Hepatocyte (in vitro differentiated cells): ENCODE data around the gene EHD3. TPM values are rescaled to one million over a fixed set of nuclear protein-coding genes. Genes with fewer than 3 reads are reported as not detected.

Experiments
- DNase-seq: peaks from one replicate; pipeline ENCODE4 v3.0.0-alpha.2; 2016; ENCODE audit warnings: low spot score
- H2AFZ ChIP-seq: fragments of 200-600 bp; sonication (generic); 2 replicates; pipeline ENCODE4 v1.6.0; 2016; ENCODE audit warnings: antibody characterized with exemption, mild to moderate bottlenecking
- H3K27ac ChIP-seq: fragments of 200-600 bp; sonication (generic); 2 replicates; pipeline ENCODE4 v1.5.1; 2016; ENCODE audit warnings: mild to moderate bottlenecking
- H3K27me3 ChIP-seq: fragments of 200-600 bp; sonication (generic); 2 replicates; pipeline ENCODE4 v1.6.1; 2016
- H3K36me3 ChIP-seq: fragments of 200-600 bp; sonication (generic); replicated peaks from 2 replicates; pipeline ENCODE4 v1.5.1; 2016; ENCODE audit warnings: low read depth; ENCODE audit not compliant: insufficient read depth
- H3K4me1 ChIP-seq: fragments of 200-600 bp; sonication (generic); 2 replicates; pipeline ENCODE4 v1.5.1; 2016; ENCODE audit warnings: mild to moderate bottlenecking, moderate library complexity; ENCODE audit not compliant: insufficient read depth
- H3K4me2 ChIP-seq: fragments of 200-600 bp; sonication (generic); 2 replicates; pipeline ENCODE4 v1.6.0; 2016
- H3K4me3 ChIP-seq: fragments of 200-600 bp; sonication (generic); 2 replicates; pipeline ENCODE4 v1.5.1; 2016; ENCODE audit warnings: mild to moderate bottlenecking
- H3K79me2 ChIP-seq: fragments of 200-600 bp; sonication (generic); 2 replicates; pipeline ENCODE4 v1.6.0; 2017; ENCODE audit warnings: mild to moderate bottlenecking
- H3K9me2 ChIP-seq: fragments of 200-600 bp; sonication (generic); replicated peaks from 2 replicates; pipeline ENCODE4 v1.6.0; 2017; ENCODE audit warnings: mild to moderate bottlenecking; ENCODE audit not compliant: insufficient read depth
- H3K9me3 ChIP-seq: fragments of 200-600 bp; sonication (generic); 2 replicates; pipeline ENCODE4 v1.5.1; 2016; ENCODE audit warnings: low read depth, mild to moderate bottlenecking
- H4K20me1 ChIP-seq: fragments of 200-600 bp; sonication (generic); 2 replicates; pipeline ENCODE4 v1.6.0; 2016; ENCODE audit warnings: mild to moderate bottlenecking; ENCODE audit not compliant: insufficient read depth, poor library complexity, severe bottlenecking
- EZH2 ChIP-seq: fragments of 200-600 bp; sonication (generic); IDR thresholded peaks from 2 replicates; pipeline ENCODE4 v1.6.1; 2016; ENCODE audit warnings: antibody characterized with exemption, mild to moderate bottlenecking, borderline replicate concordance
- EZH2phosphoT487 ChIP-seq: fragments of 200-600 bp; sonication (generic); IDR thresholded peaks from one replicate; pipeline ENCODE4 v1.6.1; 2018; ENCODE audit warnings: antibody characterized with exemption, mild to moderate bottlenecking, low read depth, moderate library complexity; ENCODE audit not compliant: unreplicated experiment, severe bottlenecking
- WGBS: methylation state at CpG from one replicate; pipeline ENCODE4 v1.1.6; 2016; ENCODE audit warnings: low lambda C conversion rate; ENCODE audit errors: missing lambda C conversion rate; 5-methylcytosine and 5-hydroxymethylcytosine counted together
- polyA plus RNA-seq: library from polyadenylated mRNA; unstranded; fragments of >200 nt; fragmentation: Nextera tagmentation; extraction: Ambion mirVana; gene quantifications from 2 replicates; pipeline ENCODE4 v1.2.1, GENCODE V29; 2016
- total RNA-seq: library from RNA; depleted of rRNA; stranded (reverse); fragments of >200 nt; gene quantifications from 2 replicates; pipeline ENCODE4 v1.2.3, GENCODE V29; 2014
- TF ChIP-seq, protein P1 (sequence below): fragments of 200-600 bp; sonication (generic); IDR thresholded peaks from 2 replicates; pipeline ENCODE4 v1.5.1; 2016; ENCODE audit warnings: antibody characterized with exemption, mild to moderate bottlenecking; ENCODE audit not compliant: poor library complexity

The EHD3 gene
- total and polyA plus RNA-seq, 2 experiments from 2014 or later, result 4.5 to 6.2 TPM

DNA sequence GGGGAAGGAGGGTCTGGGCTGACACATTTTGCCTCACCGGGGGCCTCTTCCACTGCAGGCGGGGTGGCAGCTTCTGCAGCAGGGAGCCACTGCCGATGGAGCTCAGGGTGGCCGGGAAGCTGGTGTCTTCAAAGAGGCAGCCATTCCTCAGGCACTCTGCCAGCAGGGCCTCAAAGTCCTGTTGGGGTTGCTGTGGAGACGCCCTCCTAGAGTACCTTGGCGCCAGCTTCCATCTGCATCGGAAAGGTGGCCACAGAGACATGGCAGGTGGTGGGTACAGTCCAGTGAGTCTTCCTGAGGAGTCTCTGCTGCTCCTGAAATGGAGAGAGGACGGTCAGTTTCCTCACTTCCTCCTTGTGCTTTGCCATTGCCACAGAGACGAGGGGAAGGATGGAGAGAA, 28.8 kb upstream of the EHD3 start:
- Histone ChIP-seq H3K9me2 (no peaks in the 10 kb centered on the region), H4K20me1 (no peaks in the 10 kb centered on the region), H3K4me1 (no peaks in the 10 kb centered on the region), H2AFZ (no peak overlapping the region), H3K4me3 (no peak overlapping the region), H3K9me3 (no peaks in the 10 kb centered on the region), H3K27me3 (no peaks in the 10 kb centered on the region), H3K36me3 (no peaks in the 10 kb centered on the region), H3K27ac (no peak overlapping the region), H3K4me2 (no peak overlapping the region), H3K79me2 (no peaks in the 10 kb centered on the region)
- TF ChIP-seq EZH2 (no peak), EZH2phosphoT487 (no peak)
- TF ChIP-seq, protein P1, sequence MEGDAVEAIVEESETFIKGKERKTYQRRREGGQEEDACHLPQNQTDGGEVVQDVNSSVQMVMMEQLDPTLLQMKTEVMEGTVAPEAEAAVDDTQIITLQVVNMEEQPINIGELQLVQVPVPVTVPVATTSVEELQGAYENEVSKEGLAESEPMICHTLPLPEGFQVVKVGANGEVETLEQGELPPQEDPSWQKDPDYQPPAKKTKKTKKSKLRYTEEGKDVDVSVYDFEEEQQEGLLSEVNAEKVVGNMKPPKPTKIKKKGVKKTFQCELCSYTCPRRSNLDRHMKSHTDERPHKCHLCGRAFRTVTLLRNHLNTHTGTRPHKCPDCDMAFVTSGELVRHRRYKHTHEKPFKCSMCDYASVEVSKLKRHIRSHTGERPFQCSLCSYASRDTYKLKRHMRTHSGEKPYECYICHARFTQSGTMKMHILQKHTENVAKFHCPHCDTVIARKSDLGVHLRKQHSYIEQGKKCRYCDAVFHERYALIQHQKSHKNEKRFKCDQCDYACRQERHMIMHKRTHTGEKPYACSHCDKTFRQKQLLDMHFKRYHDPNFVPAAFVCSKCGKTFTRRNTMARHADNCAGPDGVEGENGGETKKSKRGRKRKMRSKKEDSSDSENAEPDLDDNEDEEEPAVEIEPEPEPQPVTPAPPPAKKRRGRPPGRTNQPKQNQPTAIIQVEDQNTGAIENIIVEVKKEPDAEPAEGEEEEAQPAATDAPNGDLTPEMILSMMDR, result no peak
- 92% methylated on average over 9 of the region's 9 CpGs for WGBS
- no peak for DNase-seq

DNA sequence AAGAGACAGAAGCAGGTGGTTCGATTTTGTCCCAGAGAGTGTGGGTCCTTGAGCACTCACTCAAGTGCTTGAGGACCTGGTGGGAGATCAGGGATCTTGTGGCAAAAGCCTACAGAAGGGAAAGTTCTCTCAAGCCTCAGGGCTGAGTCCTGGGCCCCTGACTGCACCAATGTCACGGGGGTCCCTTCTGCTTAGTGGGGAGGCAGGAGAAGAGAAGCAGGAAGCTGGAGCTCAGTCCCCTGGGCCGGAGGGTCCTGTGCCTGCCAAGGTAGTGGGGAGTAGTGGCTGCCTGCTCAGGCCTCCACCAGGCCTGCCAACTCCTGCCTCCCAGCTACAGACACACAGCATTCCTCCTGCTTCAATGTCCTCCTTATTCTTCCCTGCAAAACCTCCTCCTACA, 28.3 kb upstream of the EHD3 start:
- Histone ChIP-seq H3K9me2 (no peaks in the 10 kb centered on the region), H3K9me3 (no peaks in the 10 kb centered on the region), H3K4me1 (no peaks in the 10 kb centered on the region), H4K20me1 (no peaks in the 10 kb centered on the region), H2AFZ (no peak overlapping the region), H3K4me2 (no peak overlapping the region), H3K79me2 (no peaks in the 10 kb centered on the region), H3K4me3 (no peak overlapping the region), H3K27me3 (no peaks in the 10 kb centered on the region), H3K36me3 (no peaks in the 10 kb centered on the region), H3K27ac (no peak overlapping the region)
- no peak for TF ChIP-seq EZH2phosphoT487
- no peak for TF ChIP-seq EZH2
- TF ChIP-seq, protein P1, result no peak
- 90% methylated on average over 3 of the region's 3 CpGs for WGBS
- DNase-seq, result no peak

DNA sequence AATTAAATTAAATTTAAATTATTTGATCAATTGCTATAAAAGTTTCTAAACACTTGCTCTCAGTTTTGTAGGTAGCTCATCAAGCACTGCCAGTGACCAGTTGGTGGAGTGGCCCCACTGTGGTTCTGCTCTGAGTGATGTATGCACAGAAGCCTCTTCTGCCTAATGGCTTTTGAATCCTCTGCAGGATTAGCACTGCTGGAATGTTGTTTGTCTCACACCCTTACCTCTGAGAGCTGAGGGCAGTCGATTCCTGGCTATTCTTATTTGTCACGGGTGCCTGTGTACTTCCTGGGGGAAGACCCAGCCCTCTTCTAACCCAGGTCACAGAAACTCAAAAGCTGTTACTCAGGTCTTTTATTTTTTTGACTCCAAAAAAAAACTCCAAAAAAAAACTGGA, 26.2 kb upstream of the EHD3 start:
- no peaks in the 10 kb centered on the region for H3K79me2 ChIP-seq
- no peak overlapping the region for H2AFZ ChIP-seq
- no peaks in the 10 kb centered on the region for H3K9me2 ChIP-seq
- no peaks in the 10 kb centered on the region for H4K20me1 ChIP-seq
- no peak overlapping the region for H3K4me3 ChIP-seq
- H3K4me1 ChIP-seq, result no peaks in the 10 kb centered on the region
- no peaks in the 10 kb centered on the region for H3K9me3 ChIP-seq
- H3K27ac ChIP-seq, result no peak overlapping the region
- H3K4me2 ChIP-seq, result no peak overlapping the region
- TF ChIP-seq EZH2phosphoT487 (no peak), EZH2 (no peak)
- TF ChIP-seq, protein P1, result no peak
- H3K27me3 ChIP-seq, result no peaks in the 10 kb centered on the region
- DNase-seq, result no peak
- WGBS, result 19% methylated on average over 2 of the region's 2 CpGs
- H3K36me3 ChIP-seq, result no peaks in the 10 kb centered on the region

DNA sequence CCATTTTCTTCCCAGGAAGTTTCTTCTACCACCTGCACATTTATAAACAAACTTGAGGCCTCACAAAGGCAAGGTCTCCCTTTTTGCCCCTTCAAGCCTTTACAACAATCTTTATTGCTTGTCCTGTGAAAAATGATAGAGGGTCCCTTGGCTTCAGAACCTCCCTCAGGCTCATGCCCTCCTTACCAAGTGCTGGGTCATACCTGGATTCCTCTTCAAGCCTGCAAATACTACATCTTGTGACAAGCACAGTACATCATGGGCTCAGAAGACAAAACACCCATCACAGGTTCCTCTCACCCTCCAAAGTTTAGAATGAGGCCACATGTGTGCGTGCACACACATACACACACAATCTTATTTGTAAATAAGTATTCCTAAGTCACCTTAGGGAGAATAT, 25.7 kb upstream of the EHD3 start:
- H3K4me2 ChIP-seq, result no peak overlapping the region
- TF ChIP-seq, protein P1, result no peak
- TF ChIP-seq EZH2 (no peak), EZH2phosphoT487 (no peak)
- no peak overlapping the region for H2AFZ ChIP-seq
- H3K79me2 ChIP-seq, result no peaks in the 10 kb centered on the region
- H3K27ac ChIP-seq, result peak overlapping the region; percentile 8
- H3K9me2 ChIP-seq, result no peaks in the 10 kb centered on the region
- no peaks in the 10 kb centered on the region for H3K27me3 ChIP-seq
- H3K4me1 ChIP-seq, result no peaks in the 10 kb centered on the region
- no peaks in the 10 kb centered on the region for H4K20me1 ChIP-seq
- H3K4me3 ChIP-seq, result no peak overlapping the region
- H3K36me3 ChIP-seq, result no peaks in the 10 kb centered on the region
- no peak for DNase-seq
- WGBS, result 96% methylated on average over 1 of the region's 1 CpG
- H3K9me3 ChIP-seq, result no peaks in the 10 kb centered on the region
